ENCODE data around the gene PTPN20.

The PTPN20 gene

DNA sequence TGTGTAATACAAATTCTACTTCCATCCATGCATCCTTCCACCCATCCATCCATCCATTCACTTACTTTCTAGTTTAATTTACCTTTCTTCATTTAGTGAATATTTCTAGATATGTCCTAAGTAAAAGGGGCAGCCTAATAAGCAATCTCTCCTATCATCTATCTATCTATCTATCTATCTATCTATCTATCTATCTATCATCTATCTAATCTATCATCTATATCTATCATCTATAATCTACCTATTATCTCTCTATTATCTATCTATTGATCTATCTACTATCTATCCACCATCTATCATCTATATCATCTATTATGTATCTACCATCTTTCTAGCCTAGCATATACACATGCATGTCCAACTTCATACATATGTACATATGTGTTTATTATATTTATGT, 104.2 kb downstream of the PTPN20 start:
- no peak overlapping the region for H3K27ac ChIP-seq
- no peak for TF ChIP-seq ZFX (IDR thresholded peaks at IDR 0.05)
- no peak for TF ChIP-seq CTCF (conservative IDR thresholded peaks at IDR 0.05)

GRCh38 chr10:47016564-47016963, 105.3 kb downstream of the PTPN20 start:
- no peak overlapping the region for H3K27ac ChIP-seq

DNA sequence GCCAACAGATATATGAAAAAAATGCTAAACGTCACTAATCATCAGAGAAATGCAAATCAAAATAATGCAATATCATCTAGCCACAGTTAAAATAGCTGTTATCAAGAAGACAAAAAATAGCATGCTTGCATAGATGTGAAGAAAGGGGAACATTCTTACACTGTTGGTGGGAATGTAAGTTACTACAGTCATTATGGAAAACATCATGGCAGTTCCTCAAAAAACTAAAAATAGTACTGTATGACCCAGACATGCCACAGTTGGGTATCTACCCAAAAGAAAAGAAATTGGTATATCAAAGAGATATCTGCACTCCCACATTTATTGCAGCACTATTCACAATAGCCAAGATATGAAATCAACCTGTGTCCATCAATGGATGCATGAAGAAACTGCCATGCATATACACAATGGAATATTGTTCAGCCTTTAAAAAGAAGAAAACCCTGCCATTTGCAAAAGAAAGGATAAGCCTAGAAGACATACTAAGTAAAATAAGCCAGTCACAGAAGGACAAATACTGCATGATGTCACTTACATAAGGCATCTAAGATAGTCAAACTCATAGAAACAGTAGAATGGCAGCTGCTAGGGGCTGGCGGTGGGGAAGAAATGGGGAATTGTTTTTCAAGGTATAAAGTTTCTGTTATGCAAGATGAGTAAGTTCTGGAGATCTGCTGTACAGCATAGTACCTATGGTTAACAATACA, 107.0 kb downstream of the PTPN20 start:
- TF ChIP-seq CTCF (conservative IDR thresholded peaks at IDR 0.05), result no peak
- no peak for TF ChIP-seq ZFX (IDR thresholded peaks at IDR 0.05)
- H3K27ac ChIP-seq, result no peak overlapping the region

More at GRCh38 chr10:47016564-47016963, 105.3 kb downstream of the PTPN20 start:
- no peak for TF ChIP-seq ZFX (IDR thresholded peaks at IDR 0.05)
- no peak for TF ChIP-seq CTCF (conservative IDR thresholded peaks at IDR 0.05)

- TF ChIP-seq CTCF (conservative IDR thresholded peaks at IDR 0.05), result no peak
- no peak for TF ChIP-seq ZFX (IDR thresholded peaks at IDR 0.05)
- H3K27ac ChIP-seq, result no peak overlapping the region
Observed at GRCh38 chr10:47019155-47020145, 108.2 kb downstream of the PTPN20 start.

DNA sequence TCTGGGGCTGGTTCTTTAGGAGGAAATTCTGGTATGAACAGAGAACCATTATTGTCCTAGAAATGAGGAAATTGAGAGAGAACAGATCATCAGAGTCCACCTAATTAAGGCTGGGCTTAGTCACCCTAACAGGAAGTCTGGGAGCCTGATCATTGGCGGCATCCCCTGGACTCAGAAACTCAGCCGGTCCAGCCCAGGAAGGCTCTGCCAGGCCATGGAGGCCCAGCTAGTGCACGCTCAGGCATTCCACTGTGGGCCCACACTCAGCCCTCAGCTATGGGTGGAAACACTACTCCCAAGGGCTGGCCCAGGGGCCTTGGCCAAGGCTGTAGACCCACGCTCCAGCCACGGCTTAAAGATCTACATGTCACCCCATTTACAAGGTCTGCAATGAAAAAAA, 109.2 kb downstream of the PTPN20 start:
- TF ChIP-seq ZFX (IDR thresholded peaks at IDR 0.05) (no peak), CTCF (conservative IDR thresholded peaks at IDR 0.05) (no peak)
- H3K27ac ChIP-seq, result no peak overlapping the region

DNA sequence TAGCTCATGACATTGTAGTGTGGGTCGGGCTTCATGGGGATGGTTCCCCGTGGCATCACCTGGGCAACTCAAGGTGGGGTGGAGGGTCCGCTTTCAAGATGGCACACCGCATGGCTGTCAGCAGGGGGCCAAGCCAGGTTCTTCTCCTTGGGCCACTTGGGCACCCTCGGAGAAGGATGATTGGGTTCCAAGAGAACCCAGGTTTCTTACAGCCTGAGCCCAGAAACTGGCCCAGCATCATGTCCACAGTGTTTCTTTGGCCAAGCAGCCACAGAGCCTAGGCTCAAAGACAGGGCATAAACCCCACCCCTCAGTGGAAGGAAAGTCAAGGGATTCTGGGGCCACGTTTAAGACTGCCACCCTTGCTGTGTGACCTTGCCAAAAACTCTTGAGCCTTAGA, 110.6 kb downstream of the PTPN20 start:
- TF ChIP-seq ZFX (IDR thresholded peaks at IDR 0.05), result no peak
- TF ChIP-seq CTCF (conservative IDR thresholded peaks at IDR 0.05), result no peak; the same call in 1 of the 2 replicates
- H3K27ac ChIP-seq, result no peak overlapping the region

Measured in C4-2B (cell line).